KOPT-K1 (cell line): ENCODE results near the gene CACFD1.

Source experiments
- H3K27ac ChIP-seq: fragments of 200-600 bp; sonication (generic); 2 replicates; pipeline ENCODE4 v1.5.1; 2016; ENCODE audit warnings: antibody characterized with exemption, mild to moderate bottlenecking, low read depth, low read length; ENCODE audit not compliant: poor library complexity, severe bottlenecking
- H3K36me3 ChIP-seq: fragments of 200-600 bp; sonication (generic); 2 replicates; pipeline ENCODE4 v1.5.1; 2017; ENCODE audit warnings: antibody characterized with exemption, mild to moderate bottlenecking, low read length, moderate library complexity; ENCODE audit not compliant: insufficient read depth
- H3K9me3 ChIP-seq: fragments of 200-600 bp; sonication (generic); 2 replicates; pipeline ENCODE4 v1.5.1; 2017; ENCODE audit warnings: antibody characterized with exemption, low read length, mild to moderate bottlenecking; ENCODE audit not compliant: insufficient read depth, poor library complexity, severe bottlenecking

The CACFD1 gene

GRCh38 chr9:133453651-133454050, 6.1 kb upstream of the CACFD1 start:
- Histone ChIP-seq H3K36me3 (no peaks in the 10 kb centered on the region), H3K27ac (no peak overlapping the region)

GRCh38 chr9:133454325-133454724, 5.5 kb upstream of the CACFD1 start:
- H3K27ac ChIP-seq = no peak overlapping the region
- no peaks in the 10 kb centered on the region for H3K9me3 ChIP-seq

More at GRCh38 chr9:133453651-133454050, 6.1 kb upstream of the CACFD1 start:
- no peaks in the 10 kb centered on the region for H3K9me3 ChIP-seq

GRCh38 chr9:133454943-133455673, 4.7 kb upstream of the CACFD1 start:
- H3K27ac ChIP-seq = no peak overlapping the region
- no peaks in the 10 kb centered on the region for H3K9me3 ChIP-seq
- H3K36me3 ChIP-seq = no peaks in the 10 kb centered on the region

More at GRCh38 chr9:133454325-133454724, 5.5 kb upstream of the CACFD1 start:
- H3K36me3 ChIP-seq = no peaks in the 10 kb centered on the region

GRCh38 chr9:133455936-133456335, 3.8 kb upstream of the CACFD1 start:
- Histone ChIP-seq H3K27ac (no peak overlapping the region), H3K9me3 (no peaks in the 10 kb centered on the region), H3K36me3 (no peaks in the 10 kb centered on the region)

DNA sequence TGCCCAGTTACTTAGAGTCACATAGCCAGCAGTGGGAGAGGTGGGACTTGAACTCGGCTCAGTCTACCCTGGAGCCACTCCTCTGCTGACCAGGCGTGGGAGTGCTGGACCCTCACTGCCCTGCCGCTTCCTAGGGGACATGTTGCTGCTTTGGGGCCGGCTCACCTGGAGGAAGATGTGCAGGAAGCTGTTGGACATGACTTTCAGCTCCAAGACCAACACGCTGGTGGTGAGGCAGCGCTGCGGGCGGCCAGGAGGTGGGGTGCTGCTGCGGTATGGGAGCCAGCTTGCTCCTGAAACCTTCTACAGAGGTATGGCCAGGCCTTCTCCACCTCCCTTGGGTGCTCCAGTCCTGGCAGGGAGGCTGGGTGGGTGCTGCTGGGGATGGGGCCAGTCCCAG, 3.4 kb upstream of the CACFD1 start:
- no peak overlapping the region for H3K27ac ChIP-seq
- no peaks in the 10 kb centered on the region for H3K36me3 ChIP-seq
- no peaks in the 10 kb centered on the region for H3K9me3 ChIP-seq

DNA sequence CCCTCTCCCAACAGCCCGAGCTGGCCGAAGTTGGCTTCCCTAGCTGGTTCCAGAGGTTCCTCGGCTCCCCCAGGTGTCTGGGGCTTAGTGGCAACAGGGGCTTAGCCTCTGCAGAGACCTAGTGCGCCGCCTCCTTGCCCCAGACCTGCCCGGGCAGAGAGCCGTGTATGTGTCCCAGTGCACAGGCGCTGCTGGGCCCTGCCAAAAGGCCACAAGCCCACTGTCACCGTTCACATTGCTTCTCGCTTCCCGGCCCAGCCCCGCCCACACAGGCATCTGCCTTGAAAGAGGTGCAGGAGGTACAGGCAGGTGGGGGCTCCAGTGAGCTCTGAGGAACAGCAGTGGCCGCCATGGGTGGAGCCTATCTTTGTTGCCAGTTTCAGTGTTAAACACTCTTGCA, 2.5 kb upstream of the CACFD1 start:
- Histone ChIP-seq H3K36me3 (no peaks in the 10 kb centered on the region), H3K9me3 (no peaks in the 10 kb centered on the region), H3K27ac (no peak overlapping the region)

DNA sequence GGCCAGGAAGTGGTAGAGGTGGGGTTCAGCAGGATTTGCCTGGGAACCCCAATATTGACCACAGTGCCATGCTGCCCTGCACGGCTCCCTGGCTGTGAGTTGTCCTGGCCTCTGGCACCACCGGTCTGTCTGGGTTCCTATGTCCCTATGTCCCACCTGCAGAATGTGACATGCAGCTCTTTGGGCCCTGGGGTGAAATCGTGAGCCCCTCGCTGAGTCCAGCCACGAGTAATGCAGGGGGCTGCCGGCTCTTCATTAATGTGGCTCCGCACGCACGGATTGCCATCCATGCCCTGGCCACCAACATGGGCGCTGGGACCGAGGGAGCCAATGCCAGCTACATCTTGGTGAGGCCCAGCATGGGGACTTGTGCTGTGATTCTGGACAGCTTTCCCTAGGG, 2.0 kb upstream of the CACFD1 start:
- no peak overlapping the region for H3K27ac ChIP-seq
- no peaks in the 10 kb centered on the region for H3K36me3 ChIP-seq
- no peaks in the 10 kb centered on the region for H3K9me3 ChIP-seq

DNA sequence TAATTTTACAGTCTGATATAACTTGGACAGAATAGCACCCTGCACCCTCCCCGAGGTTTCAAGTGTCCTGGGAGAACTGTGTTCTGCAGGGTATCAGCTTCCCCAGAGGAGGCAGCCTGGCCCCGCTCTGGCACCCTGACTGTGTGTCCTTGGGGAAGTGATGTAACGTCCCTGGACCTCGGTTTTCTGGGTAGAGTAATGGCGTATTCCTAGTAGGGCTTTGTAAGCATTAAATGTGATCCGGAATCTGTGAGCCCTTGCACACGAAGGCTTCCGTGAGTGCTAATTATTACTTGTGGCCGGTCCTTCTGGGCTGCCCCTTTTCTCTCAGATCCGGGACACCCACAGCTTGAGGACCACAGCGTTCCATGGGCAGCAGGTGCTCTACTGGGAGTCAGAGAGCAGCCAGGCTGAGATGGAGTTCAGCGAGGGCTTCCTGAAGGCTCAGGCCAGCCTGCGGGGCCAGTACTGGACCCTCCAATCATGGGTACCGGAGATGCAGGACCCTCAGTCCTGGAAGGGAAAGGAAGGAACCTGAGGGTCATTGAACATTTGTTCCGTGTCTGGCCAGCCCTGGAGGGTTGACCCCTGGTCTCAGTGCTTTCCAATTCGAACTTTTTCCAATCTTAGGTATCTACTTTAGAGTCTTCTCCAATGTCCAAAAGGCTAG, 1.0 kb upstream of the CACFD1 start:
- no peaks in the 10 kb centered on the region for H3K9me3 ChIP-seq
- no peak overlapping the region for H3K27ac ChIP-seq
- H3K36me3 ChIP-seq = no peaks in the 10 kb centered on the region

DNA sequence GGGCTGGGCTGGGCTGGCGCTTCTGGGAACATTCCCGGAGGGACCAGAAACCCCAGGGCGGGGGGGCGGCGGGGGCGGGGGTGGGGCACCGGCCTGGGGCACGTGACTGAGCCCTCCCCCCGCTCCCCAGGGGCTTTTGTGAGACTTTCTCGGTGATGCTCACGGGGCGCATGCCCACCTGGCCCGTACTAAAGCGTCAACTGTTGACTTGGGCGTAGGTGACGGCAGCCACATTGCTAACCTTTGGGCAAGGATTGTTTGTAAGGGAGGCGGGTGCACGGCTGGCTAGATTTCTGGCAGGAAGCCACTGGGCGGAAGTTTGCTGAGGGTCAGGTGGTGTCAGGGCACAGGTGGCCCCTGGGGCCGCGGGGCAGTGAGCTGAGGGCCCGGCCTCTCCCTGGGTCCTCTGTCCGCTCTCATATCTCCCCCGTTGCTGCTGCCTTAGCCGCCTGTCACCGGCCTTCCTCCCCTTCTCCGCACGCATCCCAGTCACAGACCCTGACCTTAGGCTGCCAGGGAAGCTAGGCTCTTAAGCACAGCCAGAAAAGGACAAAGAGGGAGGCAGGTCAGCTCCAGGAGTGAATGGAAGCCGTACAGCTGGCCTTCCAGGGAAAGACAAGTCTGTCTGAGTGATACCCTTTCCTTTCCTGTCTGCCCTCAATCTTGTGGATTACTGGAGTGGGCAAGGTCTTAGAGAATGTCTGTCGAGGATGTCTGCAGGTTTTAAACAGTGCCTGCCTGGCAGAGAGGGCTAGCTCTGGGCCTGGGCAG, 812 bp downstream of the CACFD1 start:
- H3K9me3 ChIP-seq = no peaks in the 10 kb centered on the region
- H3K36me3 ChIP-seq = no peaks in the 10 kb centered on the region
- no peak overlapping the region for H3K27ac ChIP-seq

DNA sequence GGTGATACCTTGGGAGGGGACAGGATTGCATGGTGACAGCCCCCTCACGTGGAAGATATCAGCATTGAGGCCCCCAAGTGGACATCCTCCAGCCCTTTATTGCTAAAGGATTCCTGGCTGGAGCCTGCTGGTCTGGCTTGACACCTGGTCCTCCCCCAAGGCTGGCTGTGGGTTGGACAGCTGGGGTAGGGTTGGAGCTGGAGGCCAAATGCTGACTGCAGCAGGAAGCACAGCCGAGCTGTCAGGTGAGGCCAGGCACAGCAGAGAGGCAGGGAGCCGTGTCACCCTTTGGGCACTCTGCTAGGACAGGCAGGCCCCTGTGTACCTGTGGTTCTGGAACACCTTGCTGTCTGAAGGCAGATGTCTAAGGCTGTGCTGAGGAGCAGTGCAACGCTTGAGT, 2.2 kb downstream of the CACFD1 start:
- no peaks in the 10 kb centered on the region for H3K9me3 ChIP-seq
- H3K27ac ChIP-seq = no peak overlapping the region
- no peaks in the 10 kb centered on the region for H3K36me3 ChIP-seq

DNA sequence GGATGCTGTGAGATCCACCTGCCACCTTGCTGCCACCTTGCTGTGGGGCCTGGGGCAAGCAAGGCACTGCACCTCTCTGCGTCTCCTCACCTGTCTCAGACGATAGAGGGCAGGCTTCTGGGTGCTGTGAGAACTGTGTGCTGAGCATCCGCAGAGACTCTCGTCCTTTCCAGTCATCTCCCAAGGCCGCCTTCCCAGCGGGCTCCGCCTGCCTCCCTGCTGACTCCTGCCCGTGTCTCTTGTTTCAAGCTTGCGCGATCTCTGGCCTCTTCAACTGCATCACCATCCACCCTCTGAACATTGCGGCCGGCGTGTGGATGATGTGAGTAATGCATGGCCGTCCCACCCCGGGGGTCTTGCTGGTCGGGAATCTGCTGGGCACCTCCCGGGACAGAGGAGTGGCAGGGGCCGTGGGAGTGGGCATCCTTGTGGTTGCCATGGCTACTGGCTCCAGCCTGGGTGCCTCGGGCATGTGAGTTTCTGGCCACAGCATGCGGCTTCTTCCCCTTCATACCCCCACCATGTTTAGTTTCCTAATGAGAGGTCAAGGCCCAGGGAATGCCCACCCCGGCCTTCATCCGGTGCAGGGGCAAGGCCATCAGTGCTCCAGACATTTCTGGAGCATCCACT, 3.6 kb downstream of the CACFD1 start:
- H3K9me3 ChIP-seq = no peaks in the 10 kb centered on the region
- no peak overlapping the region for H3K27ac ChIP-seq
- H3K36me3 ChIP-seq = no peaks in the 10 kb centered on the region

GRCh38 chr9:133463864-133464615, 4.3 kb downstream of the CACFD1 start:
- Histone ChIP-seq H3K9me3 (no peaks in the 10 kb centered on the region), H3K27ac (no peak overlapping the region), H3K36me3 (no peaks in the 10 kb centered on the region)

DNA sequence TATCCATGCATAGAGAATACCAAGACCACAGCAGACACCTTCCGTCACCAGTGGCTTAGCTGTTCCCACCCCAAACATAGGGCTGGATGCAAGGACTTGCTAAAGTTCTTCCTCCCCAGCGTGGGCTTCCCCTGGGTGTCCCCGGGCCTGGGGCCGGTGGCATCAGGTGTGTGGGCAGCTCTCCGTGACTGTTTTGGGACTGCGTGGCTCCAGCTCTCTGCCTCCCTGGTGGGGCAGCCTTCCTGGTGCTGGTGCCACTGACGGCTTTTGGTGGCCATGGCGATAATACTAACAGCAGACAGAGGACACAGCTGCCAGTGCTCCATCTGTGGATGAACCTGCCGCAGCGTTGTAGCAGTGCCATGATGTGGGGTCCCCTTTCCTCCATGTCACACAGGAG, 4.9 kb downstream of the CACFD1 start:
- no peak overlapping the region for H3K27ac ChIP-seq
- no peaks in the 10 kb centered on the region for H3K36me3 ChIP-seq
- H3K9me3 ChIP-seq = no peaks in the 10 kb centered on the region

DNA sequence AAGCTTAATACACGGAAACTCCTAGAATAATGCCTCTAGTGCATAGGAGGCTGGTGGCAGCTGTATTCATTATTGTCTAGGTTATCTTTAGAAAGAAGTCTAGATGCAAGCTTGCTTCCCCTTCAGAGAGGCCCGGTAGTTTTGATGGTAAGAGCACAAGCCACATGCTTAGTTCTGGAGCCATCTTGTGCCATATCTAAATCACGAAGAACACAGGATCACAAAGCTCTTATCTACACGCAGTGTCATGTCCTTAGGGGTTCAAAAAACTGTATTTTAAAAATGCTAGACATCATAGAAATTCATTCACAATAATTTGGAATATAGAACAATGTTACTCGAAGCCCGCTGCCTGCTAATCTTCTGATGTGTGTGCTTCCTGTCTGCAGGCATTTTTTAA, 6.2 kb downstream of the CACFD1 start:
- H3K27ac ChIP-seq = no peak overlapping the region
- no peaks in the 10 kb centered on the region for H3K9me3 ChIP-seq
- H3K36me3 ChIP-seq = no peaks in the 10 kb centered on the region
